Measurements from ENCODE around the gene SHROOM4.

Gene SHROOM4

GRCh38 chrX:50779694-50780093 is 34.3 kb downstream of the SHROOM4 start:
- no peak for DNase-seq

- no peak for DNase-seq
Measured at GRCh38 chrX:50778272-50778671, 35.7 kb downstream of the SHROOM4 start.

GRCh38 chrX:50776248-50776647 is 37.7 kb downstream of the SHROOM4 start:
- DNase-seq = no peak

GRCh38 chrX:50771382-50771781 is 42.6 kb downstream of the SHROOM4 start:
- DNase-seq = no peak

- no peak for DNase-seq
Measured at GRCh38 chrX:50770702-50771101, 43.3 kb downstream of the SHROOM4 start.

- DNase-seq = no peak
Measured at GRCh38 chrX:50769389-50770063, 44.5 kb downstream of the SHROOM4 start.

GRCh38 chrX:50768801-50769200 is 45.2 kb downstream of the SHROOM4 start:
- DNase-seq = no peak

- DNase-seq = no peak
Measured at GRCh38 chrX:50765986-50766385, 48.0 kb downstream of the SHROOM4 start.

GRCh38 chrX:50762578-50762977 is 51.4 kb downstream of the SHROOM4 start:
- no peak for DNase-seq

- no peak for DNase-seq
Measured at GRCh38 chrX:50756276-50756675, 57.7 kb downstream of the SHROOM4 start.

- no peak for DNase-seq
Measured at GRCh38 chrX:50751091-50751490, 62.9 kb downstream of the SHROOM4 start.

GRCh38 chrX:50747471-50747900 is 66.5 kb downstream of the SHROOM4 start:
- no peak for DNase-seq

GRCh38 chrX:50736656-50737055 is 77.3 kb downstream of the SHROOM4 start:
- no peak for DNase-seq

- no peak for DNase-seq
Measured at GRCh38 chrX:50726296-50726695, 87.7 kb downstream of the SHROOM4 start.

GRCh38 chrX:50725310-50725709 is 88.7 kb downstream of the SHROOM4 start:
- DNase-seq = no peak

- DNase-seq = no peak
Measured at GRCh38 chrX:50723006-50723405, 91.0 kb downstream of the SHROOM4 start.

GRCh38 chrX:50721764-50722521 is 92.1 kb downstream of the SHROOM4 start:
- DNase-seq = no peak

GRCh38 chrX:50719614-50720013 is 94.4 kb downstream of the SHROOM4 start:
- DNase-seq = no peak

- DNase-seq = no peak
Measured at GRCh38 chrX:50718776-50719175, 95.2 kb downstream of the SHROOM4 start.

GRCh38 chrX:50716706-50717105 is 97.3 kb downstream of the SHROOM4 start:
- no peak for DNase-seq

- DNase-seq = no peak
Measured at GRCh38 chrX:50712777-50713176, 101.2 kb downstream of the SHROOM4 start.

GRCh38 chrX:50711907-50712306 is 102.1 kb downstream of the SHROOM4 start:
- DNase-seq = no peak

- DNase-seq = no peak
Measured at GRCh38 chrX:50707955-50708699, 105.9 kb downstream of the SHROOM4 start.

GRCh38 chrX:50707405-50707804 is 106.6 kb downstream of the SHROOM4 start:
- DNase-seq = no peak
